SJCRH30 (cell line): ENCODE results near the gene CYP2E1. TPM values are rescaled to one million over a fixed set of nuclear protein-coding genes. Genes with fewer than 3 reads are reported as not detected.
"Not testable (repeated sequence)": the region's sequence is repeated elsewhere in the genome, so short reads cannot be mapped to it uniquely, and the experiment has no call there.

Experiments
- DNase-seq, 2 experiments: peaks; one replicate each; pipeline ENCODE4 v3.0.0-alpha.2; 2015 to 2020
- H3K27ac ChIP-seq: fragments of 250-450 bp; sonication (Bioruptor Pico); 2 replicates; pipeline ENCODE4 v1.5.1; 2020; ENCODE audit warnings: mild to moderate bottlenecking, moderate library complexity
- H3K27me3 ChIP-seq: fragments of 250-450 bp; sonication (Bioruptor Pico); 2 replicates; pipeline ENCODE4 v1.5.1; 2020; ENCODE audit warnings: mild to moderate bottlenecking, moderate library complexity
- H3K36me3 ChIP-seq: fragments of 250-450 bp; sonication (Bioruptor Pico); 2 replicates; pipeline ENCODE4 v1.5.1; 2020; ENCODE audit warnings: mild to moderate bottlenecking, moderate library complexity
- H3K4me1 ChIP-seq: fragments of 250-450 bp; sonication (Bioruptor Pico); 2 replicates; pipeline ENCODE4 v1.5.1; 2020; ENCODE audit warnings: mild to moderate bottlenecking, moderate library complexity
- H3K4me3 ChIP-seq: fragments of 250-450 bp; sonication (Bioruptor Pico); 2 replicates; pipeline ENCODE4 v1.5.1; 2020; ENCODE audit warnings: mild to moderate bottlenecking, moderate library complexity
- H3K9me3 ChIP-seq: fragments of 250-450 bp; sonication (Bioruptor Pico); replicated peaks from 2 replicates; pipeline ENCODE4 v1.5.1; 2020; ENCODE audit warnings: mild to moderate bottlenecking, moderate library complexity
- total RNA-seq: library from RNA; depleted of rRNA; stranded (reverse); fragments of >200 nt; shearing (Covaris generic); gene quantifications from 2 replicates; pipeline ENCODE4 v1.2.3, GENCODE V29; 2014; rRNA removed

Gene CYP2E1
- 0.03 and 0.06 TPM in 2 replicates for total RNA-seq

DNA sequence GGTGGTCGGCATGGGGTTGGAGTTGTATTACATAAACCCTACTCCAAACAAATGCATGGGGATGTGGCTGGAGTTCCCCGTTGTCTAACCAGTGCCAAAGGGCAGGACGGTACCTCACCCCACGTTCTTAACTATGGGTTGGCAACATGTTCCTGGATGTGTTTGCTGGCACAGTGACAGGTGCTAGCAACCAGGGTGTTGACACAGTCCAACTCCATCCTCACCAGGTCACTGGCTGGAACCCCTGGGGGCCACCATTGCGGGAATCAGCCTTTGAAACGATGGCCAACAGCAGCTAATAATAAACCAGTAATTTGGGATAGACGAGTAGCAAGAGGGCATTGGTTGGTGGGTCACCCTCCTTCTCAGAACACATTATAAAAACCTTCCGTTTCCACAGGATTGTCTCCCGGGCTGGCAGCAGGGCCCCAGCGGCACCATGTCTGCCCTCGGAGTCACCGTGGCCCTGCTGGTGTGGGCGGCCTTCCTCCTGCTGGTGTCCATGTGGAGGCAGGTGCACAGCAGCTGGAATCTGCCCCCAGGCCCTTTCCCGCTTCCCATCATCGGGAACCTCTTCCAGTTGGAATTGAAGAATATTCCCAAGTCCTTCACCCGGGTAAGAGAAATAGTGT is at the start of gene CYP2E1:
Gene CYP2E1 (plus strand): TSS at position 407 of the 632 bp plus-strand sequence. CDS start 33 bp downstream, at position 440.
- H3K4me3 ChIP-seq: no peak within 1 kb of the TSS
- no peaks in the 10 kb centered on the region for H3K27me3 ChIP-seq
- no peak within 1 kb of the TSS for H3K27ac ChIP-seq
- no peak for DNase-seq
- H3K4me1 ChIP-seq: no peaks in the 10 kb centered on the region
- no peaks in the 10 kb centered on the region for H3K36me3 ChIP-seq
- no peaks in the 10 kb centered on the region for H3K9me3 ChIP-seq

DNA sequence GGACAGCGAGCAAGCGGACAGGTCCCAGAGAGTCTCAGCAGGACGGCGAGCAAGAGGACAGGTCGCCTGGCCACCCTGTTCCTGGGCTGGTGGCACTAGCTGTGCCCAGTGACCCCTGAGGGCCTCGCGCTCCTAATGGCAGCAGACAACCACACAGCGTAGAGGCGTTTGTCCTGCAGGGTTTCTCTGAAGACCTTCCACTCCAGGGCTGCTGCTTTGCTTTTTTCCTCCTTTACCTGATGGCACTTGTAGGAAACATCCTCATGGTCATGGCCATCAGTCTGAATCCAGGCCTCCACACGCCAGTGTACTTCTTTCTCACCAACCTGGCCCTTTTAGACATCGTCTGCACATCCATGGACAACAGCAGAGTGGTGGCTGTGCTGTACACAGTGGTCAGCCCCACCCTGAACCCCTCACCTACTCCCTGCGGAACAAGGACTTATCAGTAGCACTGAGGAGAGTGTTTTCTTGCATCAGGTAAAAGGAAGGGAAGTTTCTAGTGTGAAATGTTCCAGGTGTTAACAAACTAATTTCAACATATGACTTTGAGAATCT is 46.0 kb upstream of the CYP2E1 start:
- Histone ChIP-seq H3K4me3 (no peak overlapping the region), H3K4me1 (no peaks in the 10 kb centered on the region), H3K9me3 (no peaks in the 10 kb centered on the region), H3K27ac (no peak overlapping the region), H3K27me3 (no peaks in the 10 kb centered on the region), H3K36me3 (no peaks in the 10 kb centered on the region)
- DNase-seq: no peak

DNA sequence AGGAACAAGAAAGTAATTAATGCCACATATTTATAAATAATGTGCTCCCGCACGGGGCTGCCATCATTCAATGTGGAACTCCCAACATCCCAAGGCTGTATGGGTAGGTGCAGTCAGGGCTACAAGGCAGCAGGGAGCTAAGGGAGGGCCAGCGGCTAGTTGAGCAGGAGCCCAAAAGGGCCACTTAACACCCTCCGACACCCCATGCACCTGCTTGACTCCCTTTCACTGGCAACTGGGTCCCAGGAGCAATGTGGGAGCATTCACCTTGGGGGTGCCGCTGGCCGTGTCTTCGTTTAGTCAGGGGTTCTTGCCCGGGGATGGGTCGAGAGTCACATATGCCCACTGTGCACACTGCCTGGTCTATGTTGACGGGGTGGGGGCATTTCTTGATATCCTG is 45.5 kb upstream of the CYP2E1 start:
- H3K4me3 ChIP-seq: no peak overlapping the region
- H3K9me3 ChIP-seq: no peaks in the 10 kb centered on the region
- H3K27ac ChIP-seq: no peak overlapping the region
- H3K4me1 ChIP-seq: no peaks in the 10 kb centered on the region
- DNase-seq: no peak
- no peaks in the 10 kb centered on the region for H3K27me3 ChIP-seq
- H3K36me3 ChIP-seq: no peaks in the 10 kb centered on the region

DNA sequence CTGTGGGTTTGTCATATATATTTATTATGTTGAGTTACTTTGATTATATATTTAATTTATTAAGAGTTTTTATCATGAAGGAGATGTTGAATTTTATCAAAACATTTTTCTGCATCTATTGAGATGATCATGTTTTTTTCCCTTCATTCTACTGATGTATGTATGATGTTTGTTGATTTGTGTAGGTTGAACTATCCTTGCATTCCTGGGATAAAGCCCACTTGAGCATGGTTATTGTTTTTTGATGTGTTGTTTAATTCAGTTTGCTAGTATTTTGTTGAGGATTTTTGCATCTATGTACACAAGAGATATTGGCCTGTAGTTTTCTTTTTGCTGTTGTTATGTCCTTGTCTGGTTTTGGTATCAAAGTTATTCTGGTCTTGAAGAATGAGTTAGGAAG is 42.3 kb upstream of the CYP2E1 start:
- Histone ChIP-seq H3K4me1 (no peaks in the 10 kb centered on the region), H3K36me3 (no peaks in the 10 kb centered on the region), H3K9me3 (no peaks in the 10 kb centered on the region), H3K27me3 (no peaks in the 10 kb centered on the region), H3K4me3 (no peak overlapping the region), H3K27ac (no peak overlapping the region)
- DNase-seq: no peak

DNA sequence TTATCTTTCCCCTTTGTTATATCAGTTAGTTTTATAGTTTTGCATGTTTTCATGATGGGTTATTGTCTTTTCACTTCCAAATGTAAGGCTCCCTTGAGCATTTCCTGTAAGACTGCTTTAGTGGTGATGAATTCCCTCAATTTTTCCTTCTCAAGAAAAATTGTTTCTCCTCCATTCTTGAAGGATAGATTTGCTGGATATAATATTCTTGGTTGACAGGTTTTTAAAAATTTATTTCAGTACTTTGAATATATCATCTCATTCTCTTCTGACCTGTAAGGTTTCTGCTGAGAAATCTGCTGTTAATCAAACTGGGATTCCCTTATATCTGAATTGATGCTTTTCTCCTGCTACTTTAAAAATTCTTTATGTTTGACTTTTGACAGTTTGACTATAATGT is 40.1 kb upstream of the CYP2E1 start:
- Histone ChIP-seq H3K4me1 (no peaks in the 10 kb centered on the region), H3K27ac (no peak overlapping the region)

DNA sequence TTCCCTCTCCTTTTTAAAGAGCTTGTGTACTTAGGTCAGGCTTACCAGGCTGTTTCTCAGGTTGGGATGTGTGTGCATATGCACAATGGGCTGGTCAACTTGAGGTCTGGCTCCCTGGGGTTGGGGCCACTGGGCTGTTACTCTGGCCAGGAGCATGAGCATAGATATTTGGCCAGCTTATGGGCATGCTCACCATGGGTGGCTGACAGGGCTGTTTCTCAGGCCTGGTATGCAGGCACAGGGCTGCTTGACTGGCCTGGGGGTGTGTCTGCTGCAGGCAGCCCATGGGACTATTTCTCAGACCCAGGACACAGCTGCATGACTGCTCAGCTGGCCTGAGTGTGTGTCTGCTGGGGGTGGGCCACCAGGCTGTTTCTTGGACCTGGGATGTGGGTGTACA is 38.8 kb upstream of the CYP2E1 start:
- no peak overlapping the region for H3K27ac ChIP-seq
- H3K4me1 ChIP-seq: no peaks in the 10 kb centered on the region
- no peaks in the 10 kb centered on the region for H3K27me3 ChIP-seq
- no peaks in the 10 kb centered on the region for H3K9me3 ChIP-seq
- H3K36me3 ChIP-seq: no peaks in the 10 kb centered on the region
- DNase-seq: no peak
- no peak overlapping the region for H3K4me3 ChIP-seq

More for the DNA sequence above, 40.1 kb upstream of the CYP2E1 start:
- Histone ChIP-seq H3K27me3 (no peaks in the 10 kb centered on the region), H3K36me3 (no peaks in the 10 kb centered on the region), H3K9me3 (no peaks in the 10 kb centered on the region), H3K4me3 (no peak overlapping the region)
- no peak for DNase-seq

DNA sequence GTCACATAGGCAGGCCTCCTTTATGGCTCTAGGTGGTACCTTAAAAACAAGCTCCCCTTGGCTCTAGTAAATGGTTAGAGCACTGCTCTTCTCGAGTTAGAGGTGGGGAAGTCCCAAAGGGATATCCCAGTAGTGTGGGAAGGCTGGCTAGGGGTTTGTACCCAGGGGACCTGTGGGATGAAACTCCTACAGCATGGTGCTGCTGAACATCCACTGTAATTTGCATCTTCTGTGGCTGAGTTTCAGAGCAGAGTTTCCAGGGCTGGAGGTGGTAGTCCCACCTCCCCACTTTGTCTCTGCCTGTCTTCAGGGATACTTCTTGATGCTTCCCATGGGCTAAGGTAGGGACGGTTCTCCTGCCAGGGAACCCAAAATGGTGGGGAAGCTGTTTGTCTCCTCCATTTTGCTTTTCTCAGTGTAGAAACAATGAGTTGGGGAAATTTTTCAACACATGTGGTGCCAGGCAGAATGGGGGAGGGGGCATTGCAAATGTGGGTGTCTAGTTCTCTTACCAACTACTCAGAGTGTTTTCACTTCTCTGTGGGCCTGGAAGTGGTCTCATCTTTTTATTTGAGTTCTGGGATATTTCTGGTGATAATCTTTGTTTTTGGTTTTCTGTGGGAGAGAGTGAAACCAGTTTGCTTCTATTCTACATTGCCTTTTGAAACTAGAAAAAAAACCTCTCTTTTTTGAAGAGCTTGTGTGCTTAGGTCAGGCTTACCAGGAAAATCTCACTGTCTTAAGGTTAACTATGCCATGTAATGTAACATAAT is 37.2 kb upstream of the CYP2E1 start:
- Histone ChIP-seq H3K9me3 (no peaks in the 10 kb centered on the region), H3K4me1 (no peaks in the 10 kb centered on the region), H3K4me3 (no peak overlapping the region), H3K36me3 (no peaks in the 10 kb centered on the region), H3K27me3 (no peaks in the 10 kb centered on the region), H3K27ac (no peak overlapping the region)
- DNase-seq: no peak

DNA sequence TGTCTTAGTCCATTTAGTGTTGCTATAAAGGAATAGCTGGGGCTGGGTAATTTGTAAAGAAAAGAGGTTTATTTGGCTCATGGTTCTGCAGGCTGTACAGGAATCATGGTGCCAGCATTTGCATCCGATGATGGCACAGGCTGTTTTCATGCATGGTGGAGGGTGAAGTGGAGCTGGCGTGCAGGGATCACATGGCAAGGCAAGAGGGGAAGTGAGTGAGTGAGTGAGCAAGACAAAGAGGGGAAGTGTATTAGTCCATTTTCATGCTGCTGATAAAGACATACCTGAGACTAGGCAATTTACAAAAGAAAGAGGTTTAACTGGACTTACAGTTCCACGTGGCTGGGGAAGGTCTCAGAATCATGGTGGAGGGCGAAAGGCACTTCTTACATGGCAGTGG is 33.6 kb upstream of the CYP2E1 start:
- DNase-seq, H3K36me3 ChIP-seq, H3K27ac ChIP-seq, H3K4me3 ChIP-seq, H3K27me3 ChIP-seq, H3K4me1 ChIP-seq, H3K9me3 ChIP-seq: not testable (repeated sequence)

DNA sequence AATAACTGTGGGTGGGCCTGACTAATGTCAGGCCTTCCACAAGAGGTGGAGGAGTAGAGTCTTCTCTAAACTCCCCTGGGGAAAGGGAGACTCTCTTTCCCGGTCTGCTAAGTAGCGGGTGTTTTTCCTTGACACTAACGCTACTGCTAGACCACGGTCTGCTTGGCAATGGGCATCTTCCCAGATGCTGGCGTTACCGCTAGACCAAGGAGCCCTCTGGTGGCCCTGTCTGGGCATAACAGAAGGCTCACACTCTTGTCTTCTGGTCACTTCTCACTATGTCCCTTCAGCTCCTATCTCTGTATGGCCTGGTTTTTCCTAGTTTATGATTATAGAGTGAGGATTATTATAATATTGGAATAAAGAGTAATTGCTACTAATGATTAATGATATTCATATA is 29.8 kb upstream of the CYP2E1 start:
- H3K9me3 ChIP-seq, H3K4me1 ChIP-seq, H3K27ac ChIP-seq, H3K4me3 ChIP-seq, H3K36me3 ChIP-seq, H3K27me3 ChIP-seq: not testable (repeated sequence)
- DNase-seq: peak in 1 of 2 experiments; percentile 2

DNA sequence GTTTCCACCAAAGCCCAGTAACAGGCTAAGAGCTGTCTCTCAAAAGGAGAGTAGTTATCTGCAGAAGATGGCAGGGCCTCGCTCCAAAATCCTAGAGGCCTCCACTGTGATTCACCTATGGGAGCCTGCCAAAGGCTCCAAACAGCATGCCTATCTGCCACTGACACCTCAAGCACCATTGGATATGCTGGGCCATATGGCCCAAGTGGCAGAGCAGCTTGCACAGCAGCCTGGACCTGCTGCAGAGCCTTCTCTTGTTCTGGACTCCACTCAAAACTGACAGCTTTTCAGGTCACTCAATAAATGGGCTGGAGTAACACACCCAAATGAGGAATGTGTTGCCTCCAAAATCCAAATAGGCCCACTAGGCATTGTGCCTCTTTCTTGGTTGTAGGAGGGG is 28.0 kb upstream of the CYP2E1 start:
- H3K4me1 ChIP-seq, H3K36me3 ChIP-seq, H3K9me3 ChIP-seq, H3K4me3 ChIP-seq, H3K27ac ChIP-seq, DNase-seq, H3K27me3 ChIP-seq: not testable (repeated sequence)

DNA sequence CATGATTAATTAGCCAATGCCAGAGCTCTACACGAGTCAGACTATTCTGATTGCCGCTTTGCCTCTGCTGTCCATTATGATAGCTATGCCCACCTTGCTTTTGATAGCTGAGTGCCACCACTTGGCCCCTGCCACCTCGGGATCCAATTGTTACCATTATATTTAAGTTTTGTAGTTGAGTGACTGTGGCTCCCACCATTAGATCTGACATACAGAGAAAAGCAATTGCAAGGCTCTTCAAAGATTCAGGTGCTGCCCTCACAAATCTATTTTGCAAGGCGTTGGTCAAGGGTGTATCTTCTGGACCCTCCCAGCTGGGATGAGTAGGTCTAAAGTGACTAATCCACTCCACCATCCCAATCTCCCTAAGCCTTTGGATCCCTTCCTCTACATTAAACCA is 26.3 kb upstream of the CYP2E1 start:
- H3K4me1 ChIP-seq, H3K4me3 ChIP-seq, H3K9me3 ChIP-seq, H3K27ac ChIP-seq, H3K36me3 ChIP-seq, DNase-seq, H3K27me3 ChIP-seq: not testable (repeated sequence)

DNA sequence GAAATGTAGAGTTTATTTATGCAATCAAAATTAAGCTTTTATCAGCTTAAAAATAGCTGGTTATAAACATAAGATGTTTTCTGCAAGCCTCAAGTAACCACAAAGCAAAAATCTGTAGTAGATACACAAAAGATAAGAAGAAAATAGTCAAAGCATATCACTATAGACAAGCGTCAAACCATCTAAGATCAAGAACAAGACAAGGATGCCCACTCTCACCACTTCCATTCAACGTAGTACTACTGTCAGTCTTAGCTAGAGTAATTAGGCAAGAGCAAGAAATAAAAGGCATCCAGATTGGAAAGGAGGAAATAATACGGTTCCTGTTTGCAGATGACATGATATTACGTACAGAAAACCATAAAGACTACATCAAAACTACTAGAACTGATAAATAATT is 17.5 kb upstream of the CYP2E1 start:
- Histone ChIP-seq H3K36me3 (no peaks in the 10 kb centered on the region), H3K9me3 (no peaks in the 10 kb centered on the region), H3K27me3 (no peaks in the 10 kb centered on the region), H3K27ac (no peak overlapping the region), H3K4me3 (no peak overlapping the region), H3K4me1 (no peaks in the 10 kb centered on the region)
- DNase-seq: no peak

DNA sequence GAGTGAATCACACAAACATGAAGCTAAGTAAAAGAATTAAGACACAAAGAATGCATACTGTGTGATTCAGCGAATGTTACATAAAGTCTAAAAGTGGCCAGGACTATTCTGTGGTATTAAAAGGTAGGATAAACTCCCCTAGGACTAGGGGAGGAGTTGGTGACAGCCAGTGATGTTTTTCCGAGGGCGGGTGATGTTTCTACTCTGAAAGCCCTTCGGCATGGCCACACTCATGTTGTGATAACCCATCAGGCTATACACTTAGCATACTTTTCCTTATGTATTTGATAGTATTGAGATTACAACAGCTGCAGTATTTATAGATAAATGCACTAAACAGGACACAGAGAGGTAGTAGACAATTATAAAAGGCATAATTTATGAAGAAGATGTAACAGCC is 15.8 kb upstream of the CYP2E1 start:
- no peaks in the 10 kb centered on the region for H3K27me3 ChIP-seq
- DNase-seq: no peak
- no peaks in the 10 kb centered on the region for H3K9me3 ChIP-seq
- no peaks in the 10 kb centered on the region for H3K36me3 ChIP-seq
- no peak overlapping the region for H3K4me3 ChIP-seq
- no peak overlapping the region for H3K27ac ChIP-seq
- H3K4me1 ChIP-seq: no peaks in the 10 kb centered on the region

DNA sequence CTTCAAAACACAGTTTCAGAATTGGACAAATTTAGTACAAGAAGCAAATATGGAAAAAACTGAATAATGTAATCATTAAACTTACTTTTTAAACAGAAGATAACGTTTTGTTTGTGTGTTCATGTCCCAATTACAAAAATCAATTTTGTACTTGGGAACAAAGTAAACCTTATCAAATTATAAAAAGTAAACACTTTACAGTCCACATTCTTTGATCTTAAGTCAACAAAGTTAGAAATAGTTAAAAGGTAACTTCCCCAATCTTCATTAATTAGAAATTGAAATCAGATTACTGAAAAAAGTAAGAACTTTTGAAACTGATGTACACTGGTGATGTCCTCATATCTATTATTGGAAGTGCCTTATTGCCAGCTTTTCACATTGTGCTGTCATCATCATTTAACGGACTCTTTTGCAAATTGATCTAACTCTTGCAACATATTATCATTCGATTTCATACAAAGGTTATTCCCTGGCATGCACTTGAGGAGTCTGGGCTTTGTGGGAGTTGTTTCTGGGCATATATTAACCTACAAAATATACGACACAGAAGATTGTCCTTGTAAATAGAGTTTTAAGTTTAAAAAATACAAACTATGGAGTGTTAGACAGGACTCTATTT is 15.1 kb upstream of the CYP2E1 start:
- Histone ChIP-seq H3K27me3 (no peaks in the 10 kb centered on the region), H3K4me3 (no peak overlapping the region), H3K36me3 (no peaks in the 10 kb centered on the region), H3K4me1 (no peaks in the 10 kb centered on the region), H3K27ac (no peak overlapping the region), H3K9me3 (no peaks in the 10 kb centered on the region)
- DNase-seq: no peak

DNA sequence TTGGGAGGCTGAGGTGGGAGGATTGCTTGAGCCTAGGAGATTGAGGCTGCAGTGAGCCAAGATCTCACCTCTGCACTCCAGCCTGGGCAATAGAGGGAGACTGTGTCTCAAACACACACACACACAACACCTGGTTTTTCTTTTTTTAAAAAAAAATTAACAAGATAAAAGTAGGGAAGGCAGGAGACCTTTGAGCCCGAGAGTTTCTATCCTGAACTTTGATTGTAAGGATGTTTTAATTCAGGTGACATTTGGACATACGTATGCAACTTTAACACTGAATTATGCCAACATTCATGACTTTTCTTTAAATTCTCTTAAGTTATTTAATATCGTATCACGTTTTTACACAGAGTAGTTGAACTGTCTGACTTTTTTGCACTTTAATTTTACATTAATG is 11.7 kb upstream of the CYP2E1 start:
- Histone ChIP-seq H3K27me3 (no peaks in the 10 kb centered on the region), H3K9me3 (no peaks in the 10 kb centered on the region), H3K27ac (no peak overlapping the region), H3K4me3 (no peak overlapping the region), H3K4me1 (no peaks in the 10 kb centered on the region), H3K36me3 (no peaks in the 10 kb centered on the region)
- no peak for DNase-seq
